GM12878 (cell line): ENCODE results near the gene MEF2D.

Experiments
- CTCF ChIP-seq, 3 experiments: IDR thresholded peaks in 2 of 3; conservative IDR thresholded peaks in 1 of 3; 2 replicates each; pipeline ENCODE4 v1.5.1; 2011; ENCODE audit warnings: low read depth in 3 of 3, low read length in 3 of 3, mild to moderate bottlenecking in 3 of 3, control low read depth in 2 of 3, moderate library complexity in 2 of 3, inconsistent platforms in 1 of 3, mixed read lengths in 1 of 3; ENCODE audit not compliant: control insufficient read depth in 2 of 3, insufficient read depth in 1 of 3; ENCODE audit errors: extremely low read depth in 1 of 3
- DPF2 ChIP-seq: fragments of 450-650 bp; IDR thresholded peaks from 2 replicates; pipeline ENCODE4 v1.6.1; 2017; ENCODE audit warnings: mild to moderate bottlenecking
- EP300 ChIP-seq, 2 experiments: fragments of 150-350 bp in 1 of 2; IDR thresholded peaks; 2 replicates each; pipeline ENCODE4 v1.6.1; 2011 to 2012; ENCODE audit warnings: low read depth in 2 of 2, low read length in 2 of 2, borderline replicate concordance in 1 of 2, improper control_type of control experiment in 1 of 2, inconsistent platforms in 1 of 2; ENCODE audit not compliant: control insufficient read depth in 1 of 2
- YY1 ChIP-seq: IDR thresholded peaks from 2 replicates; pipeline ENCODE4 v1.6.1; 2011; ENCODE audit warnings: low read depth, mild to moderate bottlenecking, low read length

DNA sequence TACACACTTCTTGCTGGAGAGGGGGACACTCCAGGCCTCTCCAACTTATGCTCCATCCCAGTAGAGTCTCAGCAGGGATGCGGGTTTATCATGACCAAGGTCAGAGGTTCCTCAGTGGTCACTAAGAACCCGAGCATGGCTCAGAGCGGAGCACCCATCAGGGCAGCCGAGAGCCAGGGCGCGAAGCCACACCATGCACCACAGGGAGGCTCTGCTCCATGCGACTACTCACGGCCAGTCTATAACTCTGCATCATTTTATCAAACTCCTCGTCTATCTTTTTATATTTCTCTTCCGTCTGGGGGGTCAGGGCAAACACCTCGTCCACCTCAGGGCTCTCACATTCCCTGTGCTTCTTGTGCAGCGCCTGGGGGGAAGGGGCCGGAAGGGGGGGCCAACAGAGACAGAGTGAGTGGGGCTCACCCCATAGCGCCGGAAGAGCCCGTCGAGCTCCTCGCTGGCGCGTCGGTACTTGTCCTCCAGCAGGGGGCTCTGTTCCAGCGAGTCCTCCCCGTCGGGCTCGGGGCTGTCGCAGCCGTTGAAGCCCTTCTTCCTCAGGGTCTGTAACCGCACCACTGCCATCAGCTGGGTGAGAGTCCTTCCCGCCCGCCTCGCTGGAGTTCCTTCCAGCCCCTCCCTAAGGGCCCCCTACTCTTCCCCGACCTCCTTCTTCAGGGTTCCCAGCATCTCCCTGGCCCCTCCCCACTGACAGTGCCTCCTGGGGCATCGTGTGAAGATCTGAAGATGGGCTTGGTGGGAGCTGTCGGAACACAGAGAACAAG, 20.0 kb downstream of the MEF2D start:
- TF ChIP-seq YY1 = peak; percentile 90
- peak; percentile 66 to 85 (median 69) for TF ChIP-seq CTCF (IDR thresholded peaks at IDR 0.05 in 2 of 3, conservative IDR thresholded peaks at IDR 0.05 in 1 of 3; ENCODE audit: control insufficient read depth in 2 of 3, extremely low read depth in 1 of 3, insufficient read depth in 1 of 3, low read depth in 3 of 3, low read length in 3 of 3)
- no peak for TF ChIP-seq EP300 (IDR thresholded peaks at IDR 0.05; ENCODE audit: borderline replicate concordance in 1 of 2, control insufficient read depth in 1 of 2, low read depth in 2 of 2, low read length in 2 of 2)
- TF ChIP-seq DPF2 = no peak
